Endodermal cell (in vitro differentiated cells): ENCODE measurements around the gene DACH1. TPM values are rescaled to one million over a fixed set of nuclear protein-coding genes. Genes with fewer than 3 reads are reported as not detected.

ENCODE experiments used
- DNase-seq: peaks from one replicate; pipeline ENCODE4 v3.0.0-alpha.2; 2017
- H3K27ac ChIP-seq: 2 replicates; pipeline ENCODE4 v1.5.1; 2013; ENCODE audit warnings: mild to moderate bottlenecking, low read depth, low read length, moderate library complexity
- H3K27me3 ChIP-seq: 2 replicates; pipeline ENCODE4 v1.6.1; 2013; ENCODE audit warnings: mild to moderate bottlenecking, low read length, moderate library complexity; ENCODE audit not compliant: insufficient read depth, control insufficient read depth, poor library complexity, severe bottlenecking
- H3K36me3 ChIP-seq: 2 replicates; pipeline ENCODE4 v1.7.0; 2013; ENCODE audit warnings: mild to moderate bottlenecking, low read length, moderate library complexity; ENCODE audit not compliant: control insufficient read depth, insufficient read depth
- H3K4me1 ChIP-seq: one replicate; pipeline ENCODE4 v1.7.0; 2013; ENCODE audit warnings: low read length; ENCODE audit not compliant: control insufficient read depth, insufficient read depth
- H3K4me3 ChIP-seq: 2 replicates; pipeline ENCODE4 v1.5.1; 2013; ENCODE audit warnings: mild to moderate bottlenecking, low read length, moderate library complexity
- H3K9ac ChIP-seq: 2 replicates; pipeline ENCODE4 v1.6.1; 2013; ENCODE audit warnings: mild to moderate bottlenecking, low read length, moderate library complexity; ENCODE audit not compliant: poor library complexity, severe bottlenecking; ENCODE audit errors: extremely low read depth
- H3K9me3 ChIP-seq: 2 replicates; pipeline ENCODE4 v1.6.1; 2013; ENCODE audit warnings: mild to moderate bottlenecking, low read length, moderate library complexity; ENCODE audit not compliant: control insufficient read depth
- H3K27ac Mint-ChIP-seq: 2 replicates; pipeline ENCODE4 v1.8.0; 2020; ENCODE audit warnings: mixed read lengths
- H3K27me3 Mint-ChIP-seq: 2 replicates; pipeline ENCODE4 v1.8.0; 2021; ENCODE audit warnings: mild to moderate bottlenecking, mixed read lengths; ENCODE audit not compliant: insufficient read depth
- H3K36me3 Mint-ChIP-seq: 2 replicates; pipeline ENCODE4 v1.8.0; 2020; ENCODE audit warnings: low read depth, mixed read lengths
- H3K4me1 Mint-ChIP-seq: 2 replicates; pipeline ENCODE4 v1.8.0; 2020; ENCODE audit warnings: mixed read lengths
- H3K4me3 Mint-ChIP-seq: 2 replicates; pipeline ENCODE4 v1.8.0; 2020; ENCODE audit warnings: mild to moderate bottlenecking, moderate library complexity, mixed read lengths
- H3K9me3 Mint-ChIP-seq: 2 replicates; pipeline ENCODE4 v1.8.0; 2020; ENCODE audit warnings: mild to moderate bottlenecking, mixed read lengths
- WGBS, 2 experiments: methylation state at CpG; one replicate each; pipeline versions ENCODE4 v1.1.5 to v1.1.7; 2013; ENCODE audit warnings: missing lambda C conversion rate in 2 of 2, mixed read lengths in 1 of 2; ENCODE audit not compliant: insufficient coverage in 1 of 2, insufficient read length in 1 of 2; 5-methylcytosine and 5-hydroxymethylcytosine counted together
- total RNA-seq, 2 donors: library from RNA; stranded (reverse); fragmentation: NEBNext Ultra II Directional in 1 of 2; extraction: Animal tissue kit (Norgen Biotek cat#: 25700) in 1 of 2; gene quantifications; 2 replicates in 1 of 2; 3 replicates in 1 of 2; pipeline ENCODE4 v1.2.1, GENCODE V29; 2021
- TF ChIP-seq, protein P1 (sequence below): fragments of 200-600 bp; sonication (generic); conservative IDR thresholded peaks from 2 replicates; pipeline ENCODE4 v1.5.0; 2021; ENCODE audit warnings: antibody characterized with exemption, mild to moderate bottlenecking

Gene DACH1
- total RNA-seq, 2 donors from 2014 or later: 0.81 to 1.2 TPM

DNA sequence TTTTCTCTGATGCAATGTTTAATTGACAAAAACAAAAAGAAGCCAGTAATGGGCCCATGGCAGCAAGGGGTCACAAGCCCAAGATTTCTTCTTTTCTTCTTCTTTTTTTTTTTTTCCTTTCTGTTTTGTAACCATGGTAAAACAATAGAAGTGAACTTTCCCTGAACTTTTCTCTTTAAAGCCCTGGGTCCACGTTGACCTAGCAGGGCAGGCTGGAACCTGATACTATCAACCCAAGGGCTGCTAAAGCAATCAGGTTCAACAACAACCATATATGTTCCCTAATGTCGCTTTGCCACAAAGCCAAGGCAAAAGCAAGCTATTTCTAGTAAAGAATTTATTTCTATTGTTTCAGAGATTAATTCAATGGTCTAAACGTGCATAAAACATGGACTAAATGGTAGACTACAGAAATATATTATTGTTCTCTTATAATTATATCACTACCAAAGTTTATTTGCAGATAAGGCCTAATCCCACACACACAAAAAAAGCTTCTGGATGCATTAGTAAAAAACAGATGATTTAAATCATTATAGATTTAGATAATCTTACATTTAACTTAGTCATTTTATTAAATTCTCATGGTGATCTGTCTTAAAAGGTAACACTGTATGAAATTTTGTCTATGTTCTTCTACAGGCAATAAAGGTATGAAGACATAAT lies 153.9 kb downstream of the DACH1 start:
- Histone ChIP-seq H3K4me1 (no peaks in the 10 kb centered on the region), H3K27me3 (peaks cover 7% of the 10 kb centered on the region), H3K9me3 (no peaks in the 10 kb centered on the region), H3K9ac (no peak overlapping the region), H3K4me3 (no peak overlapping the region), H3K27ac (peak overlapping the region; percentile 6), H3K36me3 (no peaks in the 10 kb centered on the region)
- Mint-ChIP-seq H3K27ac (no peak overlapping the region), H3K4me1 (peaks cover 3% of the 10 kb centered on the region), H3K9me3 (no peaks in the 10 kb centered on the region), H3K36me3 (no peaks in the 10 kb centered on the region), H3K27me3 (no peaks in the 10 kb centered on the region), H3K4me3 (no peak overlapping the region)
- TF ChIP-seq, protein P1, sequence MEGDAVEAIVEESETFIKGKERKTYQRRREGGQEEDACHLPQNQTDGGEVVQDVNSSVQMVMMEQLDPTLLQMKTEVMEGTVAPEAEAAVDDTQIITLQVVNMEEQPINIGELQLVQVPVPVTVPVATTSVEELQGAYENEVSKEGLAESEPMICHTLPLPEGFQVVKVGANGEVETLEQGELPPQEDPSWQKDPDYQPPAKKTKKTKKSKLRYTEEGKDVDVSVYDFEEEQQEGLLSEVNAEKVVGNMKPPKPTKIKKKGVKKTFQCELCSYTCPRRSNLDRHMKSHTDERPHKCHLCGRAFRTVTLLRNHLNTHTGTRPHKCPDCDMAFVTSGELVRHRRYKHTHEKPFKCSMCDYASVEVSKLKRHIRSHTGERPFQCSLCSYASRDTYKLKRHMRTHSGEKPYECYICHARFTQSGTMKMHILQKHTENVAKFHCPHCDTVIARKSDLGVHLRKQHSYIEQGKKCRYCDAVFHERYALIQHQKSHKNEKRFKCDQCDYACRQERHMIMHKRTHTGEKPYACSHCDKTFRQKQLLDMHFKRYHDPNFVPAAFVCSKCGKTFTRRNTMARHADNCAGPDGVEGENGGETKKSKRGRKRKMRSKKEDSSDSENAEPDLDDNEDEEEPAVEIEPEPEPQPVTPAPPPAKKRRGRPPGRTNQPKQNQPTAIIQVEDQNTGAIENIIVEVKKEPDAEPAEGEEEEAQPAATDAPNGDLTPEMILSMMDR: no peak
- peak; percentile 46 for DNase-seq
- 17 to 61% methylated on average over 1 to 3 of the region's 3 CpGs for WGBS, 2 experiments

DNA sequence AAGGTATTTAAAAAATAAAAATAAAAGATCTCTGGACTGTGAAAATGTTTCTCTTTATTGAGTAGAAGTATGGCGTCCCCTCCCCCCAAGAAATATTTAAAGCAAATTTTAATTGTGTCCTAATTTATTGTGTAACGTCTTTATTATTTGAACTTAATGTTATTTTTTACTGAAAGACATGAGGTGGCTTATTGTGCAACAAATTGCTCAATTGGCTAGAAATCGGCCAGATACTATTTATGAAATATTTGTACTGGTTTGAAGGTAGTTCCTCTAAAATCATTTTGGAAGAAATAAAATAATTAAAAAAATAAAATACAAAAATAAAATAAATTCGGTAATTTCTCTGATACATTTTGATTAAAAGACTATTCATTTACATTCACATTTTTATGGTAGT lies 162.3 kb downstream of the DACH1 start:
- H3K27ac Mint-ChIP-seq: no peak overlapping the region

DNA sequence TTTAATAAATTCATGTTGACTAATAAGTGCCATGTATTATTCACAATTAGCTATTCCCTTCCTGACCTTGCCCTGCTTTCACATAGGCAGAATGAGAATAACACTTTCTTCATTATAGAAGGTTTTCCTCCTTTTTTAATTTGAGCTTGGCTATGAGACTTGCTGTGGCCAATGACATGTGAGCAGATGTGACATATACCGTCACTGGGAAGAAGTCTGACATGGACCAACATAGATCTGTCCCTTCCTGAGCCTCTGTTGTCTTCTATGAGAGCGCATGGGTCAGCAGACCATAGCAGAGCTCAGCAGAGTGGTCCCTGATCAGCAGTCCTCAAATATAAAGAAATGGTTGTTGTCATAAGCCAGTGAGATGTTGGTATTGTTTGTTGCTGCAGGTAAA lies 163.9 kb downstream of the DACH1 start:
- Mint-ChIP-seq H3K36me3 (no peaks in the 10 kb centered on the region), H3K4me3 (no peak overlapping the region), H3K4me1 (no peaks in the 10 kb centered on the region), H3K27ac (no peak overlapping the region), H3K9me3 (no peaks in the 10 kb centered on the region), H3K27me3 (no peaks in the 10 kb centered on the region)
- Histone ChIP-seq H3K4me1 (no peaks in the 10 kb centered on the region), H3K9me3 (no peaks in the 10 kb centered on the region), H3K27ac (no peak overlapping the region), H3K4me3 (no peak overlapping the region), H3K27me3 (no peaks in the 10 kb centered on the region), H3K36me3 (no peaks in the 10 kb centered on the region), H3K9ac (no peak overlapping the region)
- WGBS, 2 experiments: 89 to 93% methylated on average over 2 of the region's 2 CpGs
- TF ChIP-seq, protein P1: no peak
- no peak for DNase-seq

More for the DNA sequence above, 162.3 kb downstream of the DACH1 start:
- no peaks in the 10 kb centered on the region for H3K36me3 ChIP-seq
- Mint-ChIP-seq H3K4me3 (no peak overlapping the region), H3K9me3 (no peaks in the 10 kb centered on the region), H3K4me1 (no peaks in the 10 kb centered on the region), H3K27me3 (no peaks in the 10 kb centered on the region), H3K36me3 (no peaks in the 10 kb centered on the region)
- TF ChIP-seq, protein P1: no peak
- H3K9ac ChIP-seq: no peak overlapping the region
- no peaks in the 10 kb centered on the region for H3K4me1 ChIP-seq
- H3K27ac ChIP-seq: no peak overlapping the region
- H3K27me3 ChIP-seq: no peaks in the 10 kb centered on the region
- 86 to 95% methylated on average over 2 to 3 of the region's 4 CpGs for WGBS, 2 experiments
- DNase-seq: no peak
- H3K4me3 ChIP-seq: no peak overlapping the region
- H3K9me3 ChIP-seq: no peaks in the 10 kb centered on the region
